DOHH2 (cell line): Measurements from ENCODE around the gene MRPS23.

Source experiments
- EZH2phosphoT487 ChIP-seq: fragments of 200-600 bp; sonication (generic); IDR thresholded peaks from 2 replicates; pipeline ENCODE4 v1.6.1; 2017; ENCODE audit warnings: borderline replicate concordance, mild to moderate bottlenecking, antibody characterized with exemption, low read length, moderate library complexity, mixed read lengths
- TF ChIP-seq, protein P1 (sequence below): fragments of 200-600 bp; sonication (generic); IDR thresholded peaks from one replicate; pipeline ENCODE4 v1.5.1; 2014; ENCODE audit warnings: antibody characterized with exemption, mild to moderate bottlenecking, low read depth, low read length; ENCODE audit not compliant: poor library complexity, severe bottlenecking

DNA sequence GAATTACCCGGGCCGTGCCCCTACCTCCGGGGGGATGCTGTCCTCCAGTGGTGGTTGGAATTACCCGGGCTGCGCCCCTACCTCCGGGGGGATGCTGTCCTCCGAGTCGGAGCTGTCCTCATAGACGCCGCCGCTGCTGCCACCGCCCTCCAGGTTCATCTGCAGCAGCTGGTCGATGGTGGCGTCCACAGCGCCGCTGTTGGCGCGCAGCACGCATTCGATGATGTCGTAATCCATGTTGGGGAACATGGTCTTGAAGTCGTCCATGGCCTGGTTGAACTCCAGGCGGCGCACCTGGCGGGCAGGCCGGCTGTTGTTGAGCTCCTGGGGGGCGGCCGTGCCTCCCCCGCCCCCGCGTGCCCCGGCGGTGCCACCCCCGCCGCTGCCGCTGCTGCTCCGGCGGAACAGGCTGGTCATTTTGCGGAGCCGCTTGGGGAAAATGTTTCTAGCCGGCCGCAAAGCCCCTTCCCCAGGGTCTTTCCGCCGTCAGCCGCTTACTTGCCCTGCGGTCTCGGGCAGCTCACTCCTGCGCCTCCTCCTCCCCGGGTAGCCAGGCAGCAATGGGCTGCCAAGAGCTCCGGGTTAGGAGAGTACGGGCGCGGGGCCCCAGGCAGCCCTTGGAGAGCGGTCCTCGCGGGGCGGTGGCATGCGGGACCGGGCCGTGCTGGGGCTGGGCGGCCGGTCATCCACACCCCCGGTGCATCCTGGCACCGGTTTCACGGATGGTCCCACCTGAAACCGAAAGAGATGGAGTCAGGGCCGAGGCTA, 35.5 kb upstream of the MRPS23 start:
- TF ChIP-seq, protein P1, sequence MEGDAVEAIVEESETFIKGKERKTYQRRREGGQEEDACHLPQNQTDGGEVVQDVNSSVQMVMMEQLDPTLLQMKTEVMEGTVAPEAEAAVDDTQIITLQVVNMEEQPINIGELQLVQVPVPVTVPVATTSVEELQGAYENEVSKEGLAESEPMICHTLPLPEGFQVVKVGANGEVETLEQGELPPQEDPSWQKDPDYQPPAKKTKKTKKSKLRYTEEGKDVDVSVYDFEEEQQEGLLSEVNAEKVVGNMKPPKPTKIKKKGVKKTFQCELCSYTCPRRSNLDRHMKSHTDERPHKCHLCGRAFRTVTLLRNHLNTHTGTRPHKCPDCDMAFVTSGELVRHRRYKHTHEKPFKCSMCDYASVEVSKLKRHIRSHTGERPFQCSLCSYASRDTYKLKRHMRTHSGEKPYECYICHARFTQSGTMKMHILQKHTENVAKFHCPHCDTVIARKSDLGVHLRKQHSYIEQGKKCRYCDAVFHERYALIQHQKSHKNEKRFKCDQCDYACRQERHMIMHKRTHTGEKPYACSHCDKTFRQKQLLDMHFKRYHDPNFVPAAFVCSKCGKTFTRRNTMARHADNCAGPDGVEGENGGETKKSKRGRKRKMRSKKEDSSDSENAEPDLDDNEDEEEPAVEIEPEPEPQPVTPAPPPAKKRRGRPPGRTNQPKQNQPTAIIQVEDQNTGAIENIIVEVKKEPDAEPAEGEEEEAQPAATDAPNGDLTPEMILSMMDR = no peak
- TF ChIP-seq EZH2phosphoT487 = no peak
